Measurements from ENCODE around the gene PNMA1. TPM values are rescaled to one million over a fixed set of nuclear protein-coding genes. Genes with fewer than 3 reads are reported as not detected.

PNMA1 gene
- total RNA-seq, 1 donor from 2014 or later = 49.3 TPM

DNA sequence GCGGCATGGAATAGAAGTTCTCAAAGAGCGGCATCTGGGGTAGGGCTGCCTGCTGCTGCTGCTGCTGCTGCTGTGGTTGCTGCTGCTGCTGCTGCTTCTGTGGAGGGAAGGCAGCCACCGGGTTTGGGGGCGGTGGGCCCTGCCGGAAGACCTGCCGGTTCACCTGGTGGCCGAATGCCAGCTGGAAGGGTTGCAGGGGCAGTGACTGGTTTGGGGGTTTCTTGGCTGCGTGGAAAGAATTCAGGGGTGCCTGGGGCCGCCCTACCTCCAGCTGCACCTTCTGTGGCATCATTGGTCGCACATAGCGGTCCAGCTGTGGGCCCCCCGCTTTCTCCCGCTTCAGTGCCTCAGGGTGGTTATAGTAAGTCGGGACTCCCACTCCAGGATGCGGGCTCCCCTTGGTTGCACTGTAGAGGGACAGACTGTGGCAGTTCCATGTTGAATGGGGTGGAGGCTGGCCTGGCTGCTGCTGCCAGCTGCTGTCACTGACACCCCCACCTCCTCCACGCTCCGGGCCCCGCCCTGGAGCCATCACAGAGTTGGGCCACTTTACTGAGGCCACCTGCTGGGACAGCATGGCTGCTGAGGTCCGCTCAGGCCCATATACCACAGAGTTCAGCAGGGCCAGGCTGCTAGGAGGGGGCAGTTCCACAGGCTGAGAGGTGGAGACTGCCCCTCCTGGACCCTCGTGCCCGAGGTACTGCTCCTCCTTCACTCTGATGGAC, 25.2 kb upstream of the PNMA1 start:
- no peak for DNase-seq (ENCODE audit: low spot score)

GRCh38 chr14:73738518-73739173, 24.5 kb upstream of the PNMA1 start:
- DNase-seq (ENCODE audit: low spot score) = no peak

DNA sequence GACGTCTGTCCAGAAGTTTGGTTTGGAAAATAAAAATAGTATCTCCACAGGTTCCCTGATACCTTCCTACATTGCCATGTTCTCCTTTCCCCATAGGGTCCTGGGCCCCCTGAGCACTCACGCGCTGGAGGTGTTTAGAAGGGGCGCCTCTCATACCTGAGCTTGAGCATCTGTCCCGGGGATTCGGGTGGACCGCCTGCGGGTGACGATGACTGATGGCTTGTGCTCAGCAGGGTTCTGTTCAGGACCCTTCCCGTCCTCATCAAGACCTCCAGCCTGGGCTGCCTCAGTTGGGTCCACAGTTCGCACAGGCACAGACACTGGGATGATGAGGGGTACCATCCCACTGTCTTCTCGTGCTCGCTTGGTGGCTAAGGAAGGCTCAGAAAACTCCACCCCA, 22.7 kb upstream of the PNMA1 start:
- no peak for DNase-seq (ENCODE audit: low spot score)

- peak; percentile 4 for DNase-seq (ENCODE audit: low spot score)
Measured at GRCh38 chr14:73732006-73732405, 17.8 kb upstream of the PNMA1 start.

- DNase-seq (ENCODE audit: low spot score) = peak; percentile 1
Measured at GRCh38 chr14:73731111-73731510, 16.9 kb upstream of the PNMA1 start.

- DNase-seq (ENCODE audit: low spot score) = peak; percentile 88
Measured at GRCh38 chr14:73729556-73730265, 15.5 kb upstream of the PNMA1 start.

DNA sequence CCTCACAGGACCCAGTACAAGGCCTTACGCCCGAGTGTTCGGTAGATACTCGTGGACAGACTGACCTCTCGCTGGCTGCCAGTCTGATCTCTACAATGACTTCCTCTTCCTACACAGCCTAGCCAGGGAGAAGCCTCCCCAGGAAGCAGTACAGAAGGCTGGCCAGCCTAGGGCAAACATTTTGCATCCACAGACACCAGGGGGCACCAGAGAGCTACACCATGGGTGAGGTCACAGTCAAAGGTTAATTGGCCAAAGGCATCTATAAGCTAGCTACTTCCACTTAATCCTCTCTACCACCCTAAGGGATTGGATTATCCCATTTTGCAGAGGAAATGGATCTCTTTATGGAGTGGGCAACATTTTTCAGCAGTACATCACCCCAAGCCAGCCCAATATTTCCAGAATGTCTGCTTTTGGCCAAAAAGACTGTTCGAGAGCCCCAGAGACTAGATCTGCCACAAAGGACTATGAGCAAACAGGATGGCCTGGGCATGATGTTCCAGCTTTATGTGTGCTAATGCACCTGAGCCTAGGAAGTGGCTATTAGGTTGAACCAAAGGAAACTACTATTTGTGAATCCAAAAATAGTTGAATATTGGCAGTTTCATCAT, 14.6 kb upstream of the PNMA1 start:
- DNase-seq (ENCODE audit: low spot score) = peak; percentile 95

DNA sequence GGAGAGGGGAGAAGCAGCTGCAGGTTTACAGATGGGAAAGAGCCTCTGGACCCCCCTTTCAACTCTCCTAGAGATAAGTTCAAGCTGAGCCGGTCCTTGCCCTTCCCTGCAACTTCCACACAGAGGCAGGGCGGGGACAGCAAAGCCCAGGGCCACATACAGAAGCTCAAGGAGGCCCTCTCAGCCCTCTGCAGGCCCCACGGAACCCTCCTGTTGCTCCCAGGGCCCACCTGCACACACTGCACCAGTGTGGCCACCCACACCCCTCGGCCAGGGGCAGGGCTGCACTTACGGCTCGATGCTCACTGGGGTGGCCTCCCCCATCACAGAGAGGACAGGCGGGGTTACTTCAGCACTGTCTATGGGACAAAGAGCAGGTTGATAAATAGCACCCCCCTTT, 13.0 kb upstream of the PNMA1 start:
- DNase-seq (ENCODE audit: low spot score) = peak; percentile 73

GRCh38 chr14:73726025-73726961, 12.1 kb upstream of the PNMA1 start:
- DNase-seq (ENCODE audit: low spot score) = peak; percentile 82

- DNase-seq (ENCODE audit: low spot score) = peak; percentile 72
Measured at GRCh38 chr14:73725116-73726024, 11.2 kb upstream of the PNMA1 start.

DNA sequence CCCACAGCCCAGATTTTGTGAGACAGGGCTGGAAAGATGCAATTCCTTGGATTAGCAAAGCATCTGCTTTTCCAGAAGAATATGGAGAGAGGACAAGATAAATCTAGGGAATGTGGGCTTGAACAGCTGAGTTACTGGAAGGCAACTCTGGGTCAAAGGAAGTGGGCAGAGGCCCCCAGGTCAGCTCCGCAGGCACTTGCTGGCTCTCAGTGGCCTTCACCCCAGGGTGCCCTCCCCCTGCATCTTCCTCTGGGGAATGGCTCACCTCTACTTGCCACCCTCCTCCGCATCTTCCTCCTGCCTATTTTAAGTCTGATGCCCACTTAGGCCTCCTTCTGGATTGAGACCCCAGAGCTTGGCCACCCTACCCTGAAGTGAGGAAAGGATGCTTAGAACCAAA, 10.5 kb upstream of the PNMA1 start:
- DNase-seq (ENCODE audit: low spot score) = no peak

DNA sequence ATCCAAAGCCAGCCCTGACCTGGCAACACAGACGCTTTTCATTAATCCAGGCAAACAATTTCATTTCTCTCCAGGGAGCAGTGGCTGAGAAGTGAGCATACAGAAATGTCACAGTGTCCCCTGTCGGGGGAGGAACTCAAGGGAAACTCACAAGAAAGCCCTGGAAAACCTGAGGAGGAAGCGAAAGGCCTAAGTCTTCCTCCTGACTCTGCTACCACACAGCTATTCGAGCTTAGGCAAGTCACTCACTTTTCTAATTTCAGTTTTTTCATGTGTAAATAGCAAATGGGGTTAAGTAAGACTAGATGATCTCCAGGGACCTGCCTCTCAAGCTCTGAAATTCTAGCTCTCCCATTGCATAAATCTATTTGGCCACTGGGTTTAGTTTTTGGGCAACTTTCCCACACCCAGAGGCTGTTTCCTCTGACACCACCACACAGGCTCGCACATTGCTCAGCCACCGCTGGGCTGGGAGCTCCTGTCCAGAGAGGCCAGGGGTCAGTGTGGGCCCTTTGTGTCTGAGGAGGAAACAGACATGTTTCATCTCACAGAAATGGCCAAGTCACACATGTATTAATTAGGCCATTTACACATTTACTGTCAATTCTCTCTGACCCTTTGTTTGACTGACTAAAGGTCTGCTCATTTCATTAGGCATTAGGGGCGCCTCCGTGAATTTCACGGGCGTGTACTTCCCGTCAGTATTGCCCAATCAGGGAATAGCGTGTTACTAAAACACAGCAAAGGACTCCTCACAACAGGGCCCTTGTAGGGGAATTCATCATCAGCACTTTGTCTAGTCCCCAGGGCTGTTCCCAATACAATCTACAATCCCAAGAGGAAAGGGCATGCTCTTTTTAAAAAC, 9.8 kb upstream of the PNMA1 start:
- DNase-seq (ENCODE audit: low spot score) = peak; percentile 91

DNA sequence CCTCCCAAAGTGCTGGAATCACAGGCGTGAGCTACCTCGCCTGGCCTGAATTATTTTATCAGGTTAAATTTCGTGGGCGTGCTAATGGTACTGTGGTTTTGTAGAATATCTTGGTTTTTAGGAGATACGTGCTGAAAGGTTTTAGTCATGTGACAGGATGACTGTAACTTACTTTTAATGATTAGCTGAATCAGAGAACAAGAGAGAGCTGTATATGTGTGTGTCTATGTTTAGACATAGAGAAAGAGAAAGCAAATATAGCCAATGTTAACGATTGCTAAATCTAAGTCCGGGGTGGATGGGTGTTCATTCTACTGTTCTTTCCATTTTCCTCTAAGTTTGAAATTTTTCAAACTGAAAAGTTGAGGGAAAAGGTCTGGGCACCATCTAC, 9.2 kb upstream of the PNMA1 start:
- no peak for DNase-seq (ENCODE audit: low spot score)

- DNase-seq (ENCODE audit: low spot score) = peak; percentile 49
Measured at GRCh38 chr14:73722581-73722980, 8.4 kb upstream of the PNMA1 start.

GRCh38 chr14:73721101-73721821, 7.1 kb upstream of the PNMA1 start:
- DNase-seq (ENCODE audit: low spot score) = peak; percentile 59

DNA sequence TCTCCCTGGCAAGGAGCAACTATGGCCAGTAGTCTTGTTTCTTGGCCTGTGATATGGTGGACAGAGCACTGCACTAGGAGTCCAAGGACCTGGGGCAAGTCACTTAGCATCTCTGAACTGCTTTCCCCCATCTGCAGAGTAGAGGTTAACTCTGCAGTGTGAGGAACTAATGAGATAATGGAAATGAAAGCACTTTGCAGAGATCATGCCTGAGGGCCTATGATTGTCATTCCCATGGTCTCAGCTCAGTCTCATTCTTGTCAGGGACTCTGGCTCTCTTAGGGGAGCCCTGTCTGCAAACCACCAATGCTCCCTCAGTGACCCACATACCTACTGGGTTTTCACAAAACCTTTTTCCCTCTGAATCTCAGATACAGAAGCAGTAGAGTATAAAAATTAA, 6.5 kb upstream of the PNMA1 start:
- DNase-seq (ENCODE audit: low spot score) = no peak

- no peak for DNase-seq (ENCODE audit: low spot score)
Measured at GRCh38 chr14:73719791-73720190, 5.6 kb upstream of the PNMA1 start.

GRCh38 chr14:73719361-73719760, 5.2 kb upstream of the PNMA1 start:
- DNase-seq (ENCODE audit: low spot score) = no peak
